GM12878 (cell line): ENCODE data around the gene BSN.

Experiments
- HCFC1 ChIP-seq: fragments of 150-350 bp; IDR thresholded peaks from 2 replicates; pipeline ENCODE4 v1.6.1; 2014; ENCODE audit warnings: low read length
- KAT2A ChIP-seq: conservative IDR thresholded peaks from 2 replicates; pipeline ENCODE4 v1.6.1; 2011; ENCODE audit warnings: low read depth, low read length; ENCODE audit not compliant: control insufficient read depth
- REST ChIP-seq: IDR thresholded peaks from 2 replicates; pipeline ENCODE4 v1.6.1; 2012; ENCODE audit warnings: mild to moderate bottlenecking, low read depth, low read length
- ZNF24 ChIP-seq: fragments of 450-650 bp; IDR thresholded peaks from 2 replicates; pipeline ENCODE4 v1.6.1; 2017; ENCODE audit warnings: antibody characterized with exemption, mild to moderate bottlenecking

- TF ChIP-seq HCFC1 (no peak), KAT2A (no peak), ZNF24 (no peak), REST (no peak)
Observed at GRCh38 chr3:49570028-49570654, 15.9 kb downstream of the BSN start.
